ENCODE data around the gene SULT1C2.

GRCh38 chr2:108345951-108346350 is 57.3 kb downstream of the SULT1C2 start:
- TF ChIP-seq CTCF (IDR thresholded peaks at IDR 0.05; ENCODE audit: insufficient read depth, low read depth, low read length) (no peak), EZH2 (IDR thresholded peaks at IDR 0.05; ENCODE audit: insufficient read depth, low read length) (no peak)

Data from astrocyte (in vitro differentiated cells and primary cell).